Vagina (tissue), 2 donors: ENCODE results near the gene FBLN1. TPM values are rescaled to one million over a fixed set of nuclear protein-coding genes. Genes with fewer than 3 reads are reported as not detected.
A peak's percentile ranks its signal among the peaks of the same experiment; 100 is the strongest.
"Not testable (repeated sequence)": the region's sequence is repeated elsewhere in the genome, so short reads cannot be mapped to it uniquely, and the experiment has no call there.

ENCODE experiments used
- DNase-seq, 2 donors: peaks; one replicate each; pipeline ENCODE4 v3.0.0-alpha.2; 2017; ENCODE audit errors: extremely low spot score in 2 of 2
- H3K27ac ChIP-seq: fragments of 200-600 bp; sonication (generic); one replicate; pipeline ENCODE4 v1.5.1; 2019
- H3K27me3 ChIP-seq: fragments of 200-600 bp; sonication (generic); one replicate; pipeline ENCODE4 v1.5.1; 2019
- H3K36me3 ChIP-seq, 2 donors: fragments of 200-600 bp; sonication (generic); one replicate each; pipeline ENCODE4 v1.5.1; 2017 to 2019
- H3K4me1 ChIP-seq: fragments of 200-600 bp; sonication (generic); one replicate; pipeline ENCODE4 v1.5.1; 2019
- H3K4me3 ChIP-seq, 2 donors: fragments of 200-600 bp; sonication (generic); 1 replicate in 1 of 2; 2 replicates in 1 of 2; pipeline ENCODE4 v1.5.1; 2016 to 2019
- H3K9me3 ChIP-seq: fragments of 200-600 bp; sonication (generic); one replicate; pipeline ENCODE4 v1.5.1; 2019
- CTCF ChIP-seq, 3 experiments: fragments of 450-650 bp in 2 of 3; fragments of 200-600 bp in 1 of 3; sonication (generic) in 1 of 3; IDR thresholded peaks; one replicate each; pipeline ENCODE4 v1.5.1; 2017 to 2019; ENCODE audit warnings: antibody characterized with exemption in 3 of 3, mild to moderate bottlenecking in 2 of 3, moderate library complexity in 2 of 3
- POLR2A ChIP-seq, 2 donors: fragments of 450-650 bp; IDR thresholded peaks; one replicate each; pipeline ENCODE4 v1.6.1; 2017; ENCODE audit warnings: antibody characterized with exemption in 2 of 2, mild to moderate bottlenecking in 2 of 2, moderate library complexity in 2 of 2
- POLR2AphosphoS5 ChIP-seq, 2 donors: sonication (generic); formaldehyde crosslinking; IDR thresholded peaks; one replicate each; pipeline ENCODE4 v1.9.0; 2017; ENCODE audit warnings: antibody characterized with exemption in 2 of 2, mild to moderate bottlenecking in 2 of 2, low read depth in 1 of 2; ENCODE audit not compliant: insufficient read depth in 1 of 2
- intact Hi-C: fragments of 100-400 bp; cut with DNase I; formaldehyde crosslinking; loops from one replicate; pipeline ENCODE4 v1.15.1; 2023
- total RNA-seq: library from RNA; depleted of rRNA; stranded (reverse); fragments of >200 nt; gene quantifications from one replicate; pipeline ENCODE4 v1.2.3, GENCODE V29; 2016

The FBLN1 gene
- total RNA-seq, 1 donor from 2014 or later, result 1,019 TPM

GRCh38 chr22:45602824-45603595 is 100.3 kb downstream of the FBLN1 start:
- intact Hi-C loops, result no loop called here
- no peak overlapping the region for H3K27ac ChIP-seq
- H3K36me3 ChIP-seq, result peaks cover 0 to 29% of the 10 kb centered on the region in 2 donors
- no peaks in the 10 kb centered on the region for H3K27me3 ChIP-seq
- TF ChIP-seq POLR2A (IDR thresholded peaks at IDR 0.05) (no peak), POLR2AphosphoS5 (IDR thresholded peaks at IDR 0.05; ENCODE audit: insufficient read depth in 1 of 2, low read depth in 1 of 2) (peak in 1 of 2 donors; percentile 60), CTCF (IDR thresholded peaks at IDR 0.05) (no peak)
- H3K9me3 ChIP-seq, result no peaks in the 10 kb centered on the region
- H3K4me3 ChIP-seq, result peak overlapping the region in 1 of 2 donors; percentile 21
- H3K4me1 ChIP-seq, result peaks cover 58% of the 10 kb centered on the region
- DNase-seq, result no peak

- no peaks in the 10 kb centered on the region for H3K9me3 ChIP-seq
- no peak overlapping the region for H3K27ac ChIP-seq
- TF ChIP-seq POLR2A (IDR thresholded peaks at IDR 0.05) (no peak), CTCF (IDR thresholded peaks at IDR 0.05) (no peak), POLR2AphosphoS5 (IDR thresholded peaks at IDR 0.05; ENCODE audit: insufficient read depth in 1 of 2, low read depth in 1 of 2) (no peak)
- H3K36me3 ChIP-seq, result peaks cover 0 to 29% of the 10 kb centered on the region in 2 donors
- H3K27me3 ChIP-seq, result no peaks in the 10 kb centered on the region
- peaks cover 52% of the 10 kb centered on the region for H3K4me1 ChIP-seq
- DNase-seq, result no peak
- intact Hi-C loops, result no loop called here
- H3K4me3 ChIP-seq, result no peak overlapping the region
These were observed 100.9 kb downstream of the FBLN1 start for GRCh38 chr22:45603619-45604018.

- H3K4me3 ChIP-seq, DNase-seq, H3K9me3 ChIP-seq, H3K36me3 ChIP-seq, H3K27ac ChIP-seq, H3K27me3 ChIP-seq, intact Hi-C loops: not testable (repeated sequence)
- H3K4me1 ChIP-seq, result peaks cover 25% of the 10 kb centered on the region
These were observed 105.4 kb downstream of the FBLN1 start for GRCh38 chr22:45608045-45608444.

- TF ChIP-seq POLR2AphosphoS5 (IDR thresholded peaks at IDR 0.05; ENCODE audit: insufficient read depth in 1 of 2, low read depth in 1 of 2) (no peak), CTCF (IDR thresholded peaks at IDR 0.05) (no peak), POLR2A (IDR thresholded peaks at IDR 0.05) (no peak)
- H3K27ac ChIP-seq, result no peak overlapping the region
- peaks cover 21% of the 10 kb centered on the region for H3K4me1 ChIP-seq
- intact Hi-C loops, result no loop called here
- H3K9me3 ChIP-seq, result no peaks in the 10 kb centered on the region
- no peaks in the 10 kb centered on the region for H3K36me3 ChIP-seq
- no peaks in the 10 kb centered on the region for H3K27me3 ChIP-seq
- no peak for DNase-seq
- no peak overlapping the region for H3K4me3 ChIP-seq
These were observed 106.1 kb downstream of the FBLN1 start for GRCh38 chr22:45608763-45609180.

GRCh38 chr22:45612451-45612901 is 109.8 kb downstream of the FBLN1 start:
- peak overlapping the region; percentile 76 for H3K27ac ChIP-seq
- H3K4me3 ChIP-seq, result no peak overlapping the region
- H3K27me3 ChIP-seq, result no peaks in the 10 kb centered on the region
- H3K4me1 ChIP-seq, result peaks cover 8% of the 10 kb centered on the region
- TF ChIP-seq POLR2AphosphoS5 (IDR thresholded peaks at IDR 0.05; ENCODE audit: insufficient read depth in 1 of 2, low read depth in 1 of 2), result peak; percentile 63 to 69
- TF ChIP-seq CTCF (IDR thresholded peaks at IDR 0.05), result no peak
- intact Hi-C loops, result no loop called here
- H3K36me3 ChIP-seq, result no peaks in the 10 kb centered on the region
- no peak for DNase-seq
- H3K9me3 ChIP-seq, result no peaks in the 10 kb centered on the region
